Measurements from ENCODE around the gene TUBE1. TPM values are rescaled to one million over a fixed set of nuclear protein-coding genes. Genes with fewer than 3 reads are reported as not detected.
"Not testable (repeated sequence)": the region's sequence is repeated elsewhere in the genome, so short reads cannot be mapped to it uniquely, and the experiment has no call there.

The TUBE1 gene
- total and polyA plus RNA-seq, 8 donors: 14.2 to 55.1 (median 44.6) TPM

DNA sequence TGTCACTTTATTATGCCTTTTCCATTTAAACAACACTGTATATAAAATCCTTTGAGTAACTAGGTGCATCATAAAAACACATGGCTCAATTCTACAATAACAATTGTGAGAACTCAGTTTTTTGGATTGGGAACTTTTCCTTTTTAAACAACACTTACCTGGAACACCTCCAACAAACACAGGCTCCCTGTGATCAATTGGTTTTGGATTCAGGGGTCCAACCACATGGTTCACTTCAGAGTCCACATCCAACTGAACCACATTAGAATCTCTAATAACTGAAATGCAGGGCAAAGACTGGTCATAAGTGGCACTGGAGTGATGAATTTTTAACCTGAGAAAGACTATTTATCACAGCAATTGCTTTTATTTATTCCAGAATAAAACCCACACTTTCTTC is 26.6 kb upstream of the TUBE1 start:
- Histone ChIP-seq H3K4me1 (no peaks in the 10 kb centered on the region), H3K4me3 (no peak overlapping the region), H3K9me3 (no peaks in the 10 kb centered on the region), H3K36me3 (peaks cover 0 to 5% of the 10 kb centered on the region in 2 donors), H3K27ac (no peak overlapping the region), H3K27me3 (no peaks in the 10 kb centered on the region)
- DNase-seq: no peak
- no peak for ATAC-seq
- intact Hi-C loops (cut with DNase I): no loop called here
- TF ChIP-seq, protein P1, sequence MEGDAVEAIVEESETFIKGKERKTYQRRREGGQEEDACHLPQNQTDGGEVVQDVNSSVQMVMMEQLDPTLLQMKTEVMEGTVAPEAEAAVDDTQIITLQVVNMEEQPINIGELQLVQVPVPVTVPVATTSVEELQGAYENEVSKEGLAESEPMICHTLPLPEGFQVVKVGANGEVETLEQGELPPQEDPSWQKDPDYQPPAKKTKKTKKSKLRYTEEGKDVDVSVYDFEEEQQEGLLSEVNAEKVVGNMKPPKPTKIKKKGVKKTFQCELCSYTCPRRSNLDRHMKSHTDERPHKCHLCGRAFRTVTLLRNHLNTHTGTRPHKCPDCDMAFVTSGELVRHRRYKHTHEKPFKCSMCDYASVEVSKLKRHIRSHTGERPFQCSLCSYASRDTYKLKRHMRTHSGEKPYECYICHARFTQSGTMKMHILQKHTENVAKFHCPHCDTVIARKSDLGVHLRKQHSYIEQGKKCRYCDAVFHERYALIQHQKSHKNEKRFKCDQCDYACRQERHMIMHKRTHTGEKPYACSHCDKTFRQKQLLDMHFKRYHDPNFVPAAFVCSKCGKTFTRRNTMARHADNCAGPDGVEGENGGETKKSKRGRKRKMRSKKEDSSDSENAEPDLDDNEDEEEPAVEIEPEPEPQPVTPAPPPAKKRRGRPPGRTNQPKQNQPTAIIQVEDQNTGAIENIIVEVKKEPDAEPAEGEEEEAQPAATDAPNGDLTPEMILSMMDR (IDR thresholded peaks at IDR 0.05): no peak

DNA sequence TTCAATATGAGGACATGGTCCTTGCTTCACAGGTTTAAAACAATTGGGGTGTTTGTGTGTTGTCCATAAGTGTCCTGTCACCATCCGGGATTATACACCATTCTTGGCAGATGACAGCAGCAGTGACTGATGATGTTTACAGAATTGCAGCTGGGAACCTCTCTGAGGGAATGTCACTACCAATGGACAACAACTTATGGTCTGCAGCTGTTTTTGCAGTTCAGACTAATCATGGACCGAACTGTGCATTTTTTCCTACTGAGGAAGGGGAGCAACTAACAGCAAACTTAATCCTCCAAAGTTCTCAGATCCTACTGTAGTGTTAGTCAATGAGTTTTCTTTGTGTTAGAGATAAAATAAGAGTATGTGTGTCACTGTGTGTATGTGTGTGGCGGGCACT is 26.1 kb upstream of the TUBE1 start:
- DNase-seq (peak in 2 of 4 donors; percentile 54 to 57), ATAC-seq (no peak)
- intact Hi-C loops (cut with DNase I): no loop called here
- no peaks in the 10 kb centered on the region for H3K27me3 ChIP-seq
- TF ChIP-seq, protein P1 (IDR thresholded peaks at IDR 0.05): no peak
- no peak overlapping the region for H3K27ac ChIP-seq
- H3K36me3 ChIP-seq: peaks cover 0 to 5% of the 10 kb centered on the region in 2 donors
- no peaks in the 10 kb centered on the region for H3K4me1 ChIP-seq
- no peak overlapping the region for H3K4me3 ChIP-seq
- H3K9me3 ChIP-seq: no peaks in the 10 kb centered on the region

DNA sequence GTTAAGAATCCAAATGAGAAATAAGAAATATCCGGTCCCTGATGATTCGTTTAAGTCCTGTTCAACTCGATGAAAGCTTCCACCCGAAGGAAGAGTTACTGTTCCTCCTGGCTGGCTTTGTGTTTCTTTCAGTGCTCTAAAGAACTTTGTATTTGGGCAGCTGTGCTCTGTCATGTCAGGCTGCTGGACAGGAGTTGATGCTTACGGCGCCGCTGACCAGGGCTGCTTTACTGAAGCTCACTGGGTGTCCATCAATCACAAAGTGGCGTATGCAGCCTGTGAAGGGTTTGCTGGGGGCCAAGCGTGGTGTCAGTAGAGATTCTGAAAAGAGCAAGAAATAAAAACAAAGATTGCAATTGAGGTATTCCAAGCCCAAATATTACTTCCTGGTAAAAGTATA is 22.0 kb upstream of the TUBE1 start:
- TF ChIP-seq, protein P1 (IDR thresholded peaks at IDR 0.05): no peak
- Histone ChIP-seq H3K9me3 (no peaks in the 10 kb centered on the region), H3K4me1 (no peaks in the 10 kb centered on the region), H3K4me3 (no peak overlapping the region), H3K27me3 (no peaks in the 10 kb centered on the region), H3K36me3 (peaks cover 0 to 12% of the 10 kb centered on the region in 2 donors), H3K27ac (no peak overlapping the region)
- peak in 3 of 4 donors; percentile 18 to 46 (median 21) for DNase-seq
- intact Hi-C loops (cut with DNase I): no loop called here
- ATAC-seq: no peak

DNA sequence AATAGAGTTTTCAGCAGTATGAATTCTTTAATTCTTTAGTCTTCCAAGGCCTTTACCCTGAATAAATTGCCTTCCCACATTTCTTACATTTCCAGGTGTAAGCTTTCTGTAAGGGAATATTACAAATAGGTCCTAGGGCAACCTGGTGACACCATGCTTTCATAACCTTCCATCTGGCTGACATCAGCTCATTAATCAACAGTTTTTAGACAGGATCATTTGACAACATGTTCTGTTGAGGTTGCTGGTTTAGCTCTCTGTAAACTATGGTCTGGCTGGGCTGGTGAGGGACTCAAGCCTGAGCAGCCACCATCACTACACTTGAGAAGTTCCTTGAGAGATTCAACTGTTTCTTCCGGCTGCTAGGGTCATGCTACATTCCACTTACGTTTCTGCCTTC is 19.3 kb upstream of the TUBE1 start:
- peaks cover 0 to 12% of the 10 kb centered on the region in 2 donors for H3K36me3 ChIP-seq
- H3K4me3 ChIP-seq: no peak overlapping the region
- no peaks in the 10 kb centered on the region for H3K27me3 ChIP-seq
- H3K27ac ChIP-seq: no peak overlapping the region
- no peak for DNase-seq
- no peaks in the 10 kb centered on the region for H3K9me3 ChIP-seq
- H3K4me1 ChIP-seq: no peaks in the 10 kb centered on the region
- intact Hi-C loops (cut with DNase I): no loop called here
- no peak for ATAC-seq
- TF ChIP-seq, protein P1 (IDR thresholded peaks at IDR 0.05): no peak

DNA sequence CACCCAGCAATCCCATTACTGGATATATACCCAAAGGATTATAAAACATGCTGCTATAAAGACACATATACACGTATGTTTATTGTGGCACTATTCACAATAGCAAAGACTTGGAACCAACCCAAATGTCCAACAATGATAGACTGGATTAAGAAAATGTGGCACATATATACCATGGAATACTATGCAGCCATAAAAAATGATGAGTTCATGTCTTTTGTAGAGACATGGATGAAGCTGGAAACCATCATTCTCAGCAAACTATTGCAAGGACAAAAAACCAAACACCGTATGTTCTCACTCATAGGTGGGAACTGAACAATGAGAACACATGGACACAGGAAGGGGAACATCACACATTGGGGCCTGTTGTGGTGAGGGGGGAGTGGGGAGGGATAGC is 18.7 kb upstream of the TUBE1 start:
- ATAC-seq; H3K4me1 ChIP-seq; DNase-seq; H3K27ac ChIP-seq; H3K4me3 ChIP-seq; intact Hi-C loops (cut with DNase I); H3K9me3 ChIP-seq; H3K27me3 ChIP-seq: not testable (repeated sequence)
- H3K36me3 ChIP-seq: peaks cover 0 to 12% of the 10 kb centered on the region in 2 donors

DNA sequence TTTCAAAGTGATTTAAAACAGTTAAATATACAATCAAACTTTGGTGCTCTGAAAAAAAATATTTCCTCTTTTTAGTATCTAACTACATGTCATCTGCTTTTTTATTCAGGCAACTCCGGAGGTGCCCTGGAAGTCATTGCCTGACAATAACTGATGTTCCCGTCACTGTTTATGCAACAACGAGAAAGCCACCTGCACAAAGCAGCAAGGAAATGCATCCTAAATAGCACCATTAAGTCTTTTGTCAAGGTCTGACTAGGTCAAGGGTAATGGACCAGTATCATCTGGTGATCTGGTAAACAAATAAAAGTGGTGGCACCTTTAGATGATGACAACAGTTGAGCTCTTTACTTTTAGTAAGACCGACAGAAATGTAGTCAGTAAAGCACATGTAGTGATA is 13.3 kb upstream of the TUBE1 start:
- intact Hi-C loops (cut with DNase I): no loop called here
- no peak overlapping the region for H3K4me3 ChIP-seq
- H3K4me1 ChIP-seq: no peaks in the 10 kb centered on the region
- TF ChIP-seq, protein P1 (IDR thresholded peaks at IDR 0.05): no peak
- no peak for DNase-seq
- no peaks in the 10 kb centered on the region for H3K27me3 ChIP-seq
- H3K27ac ChIP-seq: no peak overlapping the region
- no peaks in the 10 kb centered on the region for H3K9me3 ChIP-seq
- no peaks in the 10 kb centered on the region for H3K36me3 ChIP-seq
- no peak for ATAC-seq
